ENCODE results near the gene HNRNPA3. TPM values are rescaled to one million over a fixed set of nuclear protein-coding genes. Genes with fewer than 3 reads are reported as not detected.
A peak's percentile ranks its signal among the peaks of the same experiment; 100 is the strongest.

HNRNPA3 gene
- total and polyA plus RNA-seq, 8 donors: 151 to 688 (median 547) TPM

- H3K27me3 ChIP-seq: no peaks in the 10 kb centered on the region
- DNase-seq (no peak), ATAC-seq (no peak)
- no peak overlapping the region for H3K27ac ChIP-seq
- intact Hi-C loops (cut with DNase I): no loop called here
- no peaks in the 10 kb centered on the region for H3K9me3 ChIP-seq
- no peaks in the 10 kb centered on the region for H3K4me1 ChIP-seq
- no peaks in the 10 kb centered on the region for H3K36me3 ChIP-seq
- no peak overlapping the region for H3K4me3 ChIP-seq
- TF ChIP-seq, protein P1, sequence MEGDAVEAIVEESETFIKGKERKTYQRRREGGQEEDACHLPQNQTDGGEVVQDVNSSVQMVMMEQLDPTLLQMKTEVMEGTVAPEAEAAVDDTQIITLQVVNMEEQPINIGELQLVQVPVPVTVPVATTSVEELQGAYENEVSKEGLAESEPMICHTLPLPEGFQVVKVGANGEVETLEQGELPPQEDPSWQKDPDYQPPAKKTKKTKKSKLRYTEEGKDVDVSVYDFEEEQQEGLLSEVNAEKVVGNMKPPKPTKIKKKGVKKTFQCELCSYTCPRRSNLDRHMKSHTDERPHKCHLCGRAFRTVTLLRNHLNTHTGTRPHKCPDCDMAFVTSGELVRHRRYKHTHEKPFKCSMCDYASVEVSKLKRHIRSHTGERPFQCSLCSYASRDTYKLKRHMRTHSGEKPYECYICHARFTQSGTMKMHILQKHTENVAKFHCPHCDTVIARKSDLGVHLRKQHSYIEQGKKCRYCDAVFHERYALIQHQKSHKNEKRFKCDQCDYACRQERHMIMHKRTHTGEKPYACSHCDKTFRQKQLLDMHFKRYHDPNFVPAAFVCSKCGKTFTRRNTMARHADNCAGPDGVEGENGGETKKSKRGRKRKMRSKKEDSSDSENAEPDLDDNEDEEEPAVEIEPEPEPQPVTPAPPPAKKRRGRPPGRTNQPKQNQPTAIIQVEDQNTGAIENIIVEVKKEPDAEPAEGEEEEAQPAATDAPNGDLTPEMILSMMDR (IDR thresholded peaks at IDR 0.05): no peak
Observed at GRCh38 chr2:177201919-177202346, 10.7 kb upstream of the HNRNPA3 start.

DNA sequence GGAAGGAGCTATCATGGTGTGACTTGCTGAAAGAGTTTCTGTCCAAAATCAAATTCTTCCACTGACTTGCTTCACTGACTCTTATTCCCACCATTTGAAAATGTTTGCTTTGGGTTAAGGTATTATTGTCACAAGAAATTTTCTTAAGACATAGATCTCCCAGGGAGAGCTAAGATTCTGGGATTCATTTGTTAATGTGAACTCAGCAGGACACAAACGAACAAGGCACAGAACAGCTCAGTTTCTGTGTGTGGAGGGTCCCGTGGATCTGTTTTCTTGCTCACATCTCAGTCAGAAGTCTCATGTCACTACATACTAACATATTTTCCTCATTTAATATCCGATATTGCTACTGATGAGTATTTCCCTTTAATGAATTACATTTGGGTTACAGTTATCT lies 8.2 kb upstream of the HNRNPA3 start:
- Histone ChIP-seq H3K4me1 (no peaks in the 10 kb centered on the region), H3K36me3 (no peaks in the 10 kb centered on the region), H3K4me3 (no peak overlapping the region), H3K27me3 (no peaks in the 10 kb centered on the region), H3K27ac (no peak overlapping the region), H3K9me3 (no peaks in the 10 kb centered on the region)
- intact Hi-C loops (cut with DNase I): no loop called here
- no peak for ATAC-seq
- TF ChIP-seq, protein P1 (IDR thresholded peaks at IDR 0.05): no peak
- no peak for DNase-seq

- ATAC-seq: peak; percentile 8
- intact Hi-C loops (cut with DNase I): no loop called here
Observed at GRCh38 chr2:177207101-177207500, 5.5 kb upstream of the HNRNPA3 start.

DNA sequence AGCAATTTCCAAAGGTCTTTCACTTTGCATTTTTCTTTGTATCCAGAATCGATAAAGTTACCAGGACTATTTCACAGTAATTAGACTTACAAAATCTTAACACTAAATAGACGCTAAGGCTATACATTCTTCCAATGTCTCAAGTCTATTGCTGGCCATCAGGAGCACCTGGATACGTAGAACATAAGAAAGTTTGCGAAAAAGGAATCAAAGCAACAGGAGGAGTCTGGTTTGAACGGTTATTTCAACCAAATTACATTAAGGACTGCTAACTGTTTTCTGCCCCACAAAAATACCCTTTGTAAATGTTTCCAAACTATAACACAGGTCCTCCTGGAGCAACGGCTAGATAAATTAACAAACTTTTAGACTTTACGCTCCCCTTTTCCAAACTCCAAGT lies 1.4 kb upstream of the HNRNPA3 start:
- no peaks in the 10 kb centered on the region for H3K27me3 ChIP-seq
- H3K9me3 ChIP-seq: no peaks in the 10 kb centered on the region
- peak overlapping the region in 1 of 2 donors; percentile 85 for H3K4me3 ChIP-seq
- ATAC-seq (no peak), DNase-seq (no peak)
- H3K27ac ChIP-seq: peak overlapping the region; percentile 100
- intact Hi-C loops (cut with DNase I): loop anchor here in 1 of 2 donors (5.0 kb wide), 1 partner anchor 51 kb away; the partner anchor contains the start of gene NFE2L2
- H3K4me1 ChIP-seq: peaks cover 22 to 40% of the 10 kb centered on the region in 2 donors
- TF ChIP-seq, protein P1 (IDR thresholded peaks at IDR 0.05): no peak
- H3K36me3 ChIP-seq: peaks cover under 1 to 20% of the 10 kb centered on the region in 2 donors

More at GRCh38 chr2:177207101-177207500, 5.5 kb upstream of the HNRNPA3 start:
- Histone ChIP-seq H3K36me3 (no peaks in the 10 kb centered on the region), H3K9me3 (no peaks in the 10 kb centered on the region), H3K4me1 (peaks cover 6 to 15% of the 10 kb centered on the region in 2 donors), H3K27me3 (no peaks in the 10 kb centered on the region), H3K4me3 (no peak overlapping the region), H3K27ac (no peak overlapping the region)
- TF ChIP-seq, protein P1 (IDR thresholded peaks at IDR 0.05): no peak
- no peak for DNase-seq

GRCh38 chr2:177211576-177212105 lies 953 bp upstream of the HNRNPA3 start:
- Histone ChIP-seq H3K9me3 (no peaks in the 10 kb centered on the region), H3K27ac (peak overlapping the region; percentile 100), H3K4me3 (peak overlapping the region; percentile 36 to 85), H3K27me3 (no peaks in the 10 kb centered on the region), H3K36me3 (peaks cover 5 to 25% of the 10 kb centered on the region in 2 donors), H3K4me1 (peaks cover 22 to 44% of the 10 kb centered on the region in 2 donors)
- TF ChIP-seq, protein P1 (IDR thresholded peaks at IDR 0.05): no peak
- intact Hi-C loops (cut with DNase I): loop anchor here in 1 of 2 donors (5.0 kb wide), 1 partner anchor 51 kb away; the partner anchor contains the start of gene NFE2L2
- ATAC-seq (no peak), DNase-seq (no peak)

Measured in left lung (tissue), 10 donors.